Measurements from ENCODE around the gene GALNT5. TPM values are rescaled to one million over a fixed set of nuclear protein-coding genes. Genes with fewer than 3 reads are reported as not detected.

Gene GALNT5
- total RNA-seq, 1 donor from 2014 or later = 5.3 TPM

GRCh38 chr2:157348291-157348921 is 90.9 kb downstream of the GALNT5 start:
- peaks cover 22% of the 10 kb centered on the region for H3K9me3 Mint-ChIP-seq (ENCODE audit: unreplicated experiment)
- H3K4me1 Mint-ChIP-seq (ENCODE audit: unreplicated experiment) = no peaks in the 10 kb centered on the region
- no peak for TF ChIP-seq CTCF (IDR thresholded peaks at IDR 0.05)
- H3K36me3 Mint-ChIP-seq (ENCODE audit: unreplicated experiment) = no peaks in the 10 kb centered on the region
- peaks cover 9% of the 10 kb centered on the region for H3K27me3 Mint-ChIP-seq (ENCODE audit: unreplicated experiment)
- H3K4me3 Mint-ChIP-seq (ENCODE audit: unreplicated experiment) = no peak overlapping the region
- no peak for DNase-seq (ENCODE audit: extremely low spot score, unreplicated experiment)
- no peak overlapping the region for H3K27ac Mint-ChIP-seq (ENCODE audit: unreplicated experiment)

GRCh38 chr2:157349949-157350515 is 92.5 kb downstream of the GALNT5 start:
- H3K27me3 Mint-ChIP-seq (ENCODE audit: unreplicated experiment) = peaks cover 9% of the 10 kb centered on the region
- H3K36me3 Mint-ChIP-seq (ENCODE audit: unreplicated experiment) = no peaks in the 10 kb centered on the region
- no peak overlapping the region for H3K27ac Mint-ChIP-seq (ENCODE audit: unreplicated experiment)
- DNase-seq (ENCODE audit: extremely low spot score, unreplicated experiment) = no peak
- no peak overlapping the region for H3K4me3 Mint-ChIP-seq (ENCODE audit: unreplicated experiment)
- no peak for TF ChIP-seq CTCF (IDR thresholded peaks at IDR 0.05)
- H3K4me1 Mint-ChIP-seq (ENCODE audit: unreplicated experiment) = no peaks in the 10 kb centered on the region
- H3K9me3 Mint-ChIP-seq (ENCODE audit: unreplicated experiment) = peaks cover 7% of the 10 kb centered on the region

- no peaks in the 10 kb centered on the region for H3K36me3 Mint-ChIP-seq (ENCODE audit: unreplicated experiment)
- no peak for DNase-seq (ENCODE audit: extremely low spot score, unreplicated experiment)
- peaks cover 3% of the 10 kb centered on the region for H3K9me3 Mint-ChIP-seq (ENCODE audit: unreplicated experiment)
- no peaks in the 10 kb centered on the region for H3K27me3 Mint-ChIP-seq (ENCODE audit: unreplicated experiment)
- H3K27ac Mint-ChIP-seq (ENCODE audit: unreplicated experiment) = no peak overlapping the region
- no peak overlapping the region for H3K4me3 Mint-ChIP-seq (ENCODE audit: unreplicated experiment)
- peaks cover 5% of the 10 kb centered on the region for H3K4me1 Mint-ChIP-seq (ENCODE audit: unreplicated experiment)
- no peak for TF ChIP-seq CTCF (IDR thresholded peaks at IDR 0.05)
Measured at GRCh38 chr2:157355618-157356017, 98.1 kb downstream of the GALNT5 start.

GRCh38 chr2:157359628-157360027 is 102.1 kb downstream of the GALNT5 start:
- no peaks in the 10 kb centered on the region for H3K27me3 Mint-ChIP-seq (ENCODE audit: unreplicated experiment)
- H3K36me3 Mint-ChIP-seq (ENCODE audit: unreplicated experiment) = no peaks in the 10 kb centered on the region
- H3K27ac Mint-ChIP-seq (ENCODE audit: unreplicated experiment) = no peak overlapping the region
- no peak for TF ChIP-seq CTCF (IDR thresholded peaks at IDR 0.05)
- H3K4me3 Mint-ChIP-seq (ENCODE audit: unreplicated experiment) = no peak overlapping the region
- DNase-seq (ENCODE audit: extremely low spot score, unreplicated experiment) = no peak
- H3K9me3 Mint-ChIP-seq (ENCODE audit: unreplicated experiment) = peaks cover 6% of the 10 kb centered on the region
- H3K4me1 Mint-ChIP-seq (ENCODE audit: unreplicated experiment) = peaks cover 21% of the 10 kb centered on the region

- peaks cover 24% of the 10 kb centered on the region for H3K4me1 Mint-ChIP-seq (ENCODE audit: unreplicated experiment)
- peaks cover 2% of the 10 kb centered on the region for H3K27me3 Mint-ChIP-seq (ENCODE audit: unreplicated experiment)
- no peak overlapping the region for H3K27ac Mint-ChIP-seq (ENCODE audit: unreplicated experiment)
- H3K9me3 Mint-ChIP-seq (ENCODE audit: unreplicated experiment) = peaks cover 6% of the 10 kb centered on the region
- no peaks in the 10 kb centered on the region for H3K36me3 Mint-ChIP-seq (ENCODE audit: unreplicated experiment)
- no peak for DNase-seq (ENCODE audit: extremely low spot score, unreplicated experiment)
- TF ChIP-seq CTCF (IDR thresholded peaks at IDR 0.05) = no peak
- H3K4me3 Mint-ChIP-seq (ENCODE audit: unreplicated experiment) = no peak overlapping the region
Measured at GRCh38 chr2:157361526-157361925, 104.0 kb downstream of the GALNT5 start.
